Activated CD8-positive, alpha-beta memory T cell treated with anti-CD3 and anti-CD28 coated beads, Interleukin-2, amount 10 ng/mL, durations not matched to agents 7 days and 5 days (primary cell): ENCODE results near the gene NDRG2. TPM values are rescaled to one million over a fixed set of nuclear protein-coding genes. Genes with fewer than 3 reads are reported as not detected.

ENCODE experiments used
- ATAC-seq: fragments of 150-1000 bp; cut with Tn5 transposase; one replicate; pipeline ENCODE4 v1.10.0; 2021; ENCODE audit warnings: moderate library complexity
- CTCF ChIA-PET: fragments of 350-600 bp; sonication (Branson Sonifier 250); formaldehyde crosslinking; loops from one replicate; lab custom pipeline; 2021; ENCODE audit warnings: antibody characterized with exemption; lab: Charles Lee
- DNase-seq: peaks from one replicate; pipeline ENCODE4 v3.0.0-alpha.2; 2020
- H3K27ac Mint-ChIP-seq: one replicate; pipeline ENCODE4 v1.8.0; 2021; ENCODE audit warnings: mild to moderate bottlenecking, mixed read lengths
- H3K27me3 Mint-ChIP-seq: one replicate; pipeline ENCODE4 v1.8.0; 2021; ENCODE audit warnings: mixed read lengths
- H3K36me3 Mint-ChIP-seq: one replicate; pipeline ENCODE4 v1.8.0; 2021; ENCODE audit warnings: mild to moderate bottlenecking, mixed read lengths
- H3K4me1 Mint-ChIP-seq: one replicate; pipeline ENCODE4 v1.8.0; 2021; ENCODE audit warnings: mixed read lengths
- H3K4me3 Mint-ChIP-seq: one replicate; pipeline ENCODE4 v1.8.0; 2021; ENCODE audit warnings: mild to moderate bottlenecking, moderate library complexity, mixed read lengths
- H3K9me3 Mint-ChIP-seq: one replicate; pipeline ENCODE4 v1.8.0; 2022; ENCODE audit warnings: low read depth, mixed read lengths
- total RNA-seq, 2 experiments: library from RNA; stranded (reverse); gene quantifications; one replicate each; pipeline ENCODE4 v1.2.3, GENCODE V29; 2021

NDRG2 gene
- total RNA-seq, 2 experiments from 2014 or later = 2.1 to 6.9 TPM

DNA sequence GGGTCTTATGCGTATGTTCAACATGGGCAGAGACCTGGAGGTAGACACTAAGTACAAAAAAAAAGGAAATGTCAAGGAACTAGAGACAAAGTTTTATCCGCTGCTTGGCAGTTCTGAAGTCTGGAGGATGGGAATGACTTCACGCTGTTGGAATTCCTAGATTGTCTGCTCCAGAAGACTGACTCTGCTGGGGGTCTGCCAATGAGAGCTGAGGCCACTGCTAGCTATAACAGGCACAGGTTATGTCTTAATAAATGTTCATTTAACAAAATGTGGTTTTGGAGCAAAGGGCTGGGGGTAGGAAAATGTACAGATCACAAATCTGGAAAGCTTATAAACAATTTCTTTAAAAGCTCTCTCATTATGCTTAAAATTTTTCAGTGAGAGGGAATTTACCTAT is 38.6 kb upstream of the NDRG2 start:
- Mint-ChIP-seq H3K27ac (no peak overlapping the region), H3K9me3 (no peaks in the 10 kb centered on the region), H3K36me3 (no peaks in the 10 kb centered on the region), H3K4me1 (peaks cover 2% of the 10 kb centered on the region), H3K4me3 (no peak overlapping the region), H3K27me3 (peaks cover 76% of the 10 kb centered on the region)
- CTCF ChIA-PET = interaction anchor here (0.7 to 1.5 kb wide), 3 partner anchors 36 to 48 kb away, joined by 3 to 4 read pairs (median 3); no protein-coding TSS in a partner anchor
- ATAC-seq (no peak), DNase-seq (no peak)

- Mint-ChIP-seq H3K4me3 (no peak overlapping the region), H3K9me3 (no peaks in the 10 kb centered on the region), H3K27me3 (peaks cover 57% of the 10 kb centered on the region), H3K4me1 (peaks cover 5% of the 10 kb centered on the region), H3K27ac (no peak overlapping the region), H3K36me3 (no peaks in the 10 kb centered on the region)
- CTCF ChIA-PET = interaction anchor here (0.6 to 1.7 kb wide), 6 partner anchors 17 to 43 kb away, joined by 3 to 6 read pairs (median 3); no protein-coding TSS in a partner anchor
- ATAC-seq (no peak), DNase-seq (no peak)
These were observed 36.4 kb upstream of the NDRG2 start for GRCh38 chr14:21061347-21061668.

DNA sequence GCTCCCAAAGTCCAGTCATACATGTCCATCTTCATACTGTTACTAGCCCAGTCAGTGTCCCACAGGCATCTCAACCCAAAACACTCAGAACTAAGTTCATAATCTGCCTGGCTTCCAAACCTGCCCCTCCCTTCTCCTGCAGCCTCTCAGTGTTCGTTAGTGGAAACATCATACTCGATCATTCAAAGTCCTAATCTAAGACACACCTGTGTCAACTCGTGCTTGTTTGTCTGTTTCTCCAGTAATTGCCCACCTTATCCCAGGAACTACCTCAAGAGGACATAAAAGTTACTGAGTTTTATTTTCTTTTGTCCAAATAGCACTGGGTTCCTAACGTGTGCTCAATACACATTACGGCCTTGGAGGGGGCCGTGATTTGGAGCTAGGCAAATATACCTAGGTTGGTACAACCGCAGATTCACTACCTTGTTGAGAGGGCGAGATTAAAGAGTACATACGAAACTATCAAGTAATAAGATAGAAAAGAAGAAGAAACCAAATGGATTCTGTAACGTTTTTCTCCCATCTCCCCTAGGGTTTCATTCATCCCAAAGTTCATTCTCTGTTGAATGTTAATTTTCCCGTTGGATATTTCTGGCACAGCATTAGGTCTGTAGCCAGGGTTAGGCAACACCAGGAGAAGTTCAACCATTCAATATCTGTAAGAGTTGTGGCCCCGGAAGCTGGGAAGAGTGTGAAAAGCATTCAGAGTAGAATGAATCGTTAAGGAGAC is 35.9 kb upstream of the NDRG2 start:
- H3K4me3 Mint-ChIP-seq = no peak overlapping the region
- ATAC-seq = no peak
- no peak for DNase-seq
- H3K9me3 Mint-ChIP-seq = no peaks in the 10 kb centered on the region
- H3K4me1 Mint-ChIP-seq = peaks cover 5% of the 10 kb centered on the region
- peaks cover 52% of the 10 kb centered on the region for H3K27me3 Mint-ChIP-seq
- no peaks in the 10 kb centered on the region for H3K36me3 Mint-ChIP-seq
- no peak overlapping the region for H3K27ac Mint-ChIP-seq
- CTCF ChIA-PET = interaction anchor here (0.6 to 1.1 kb wide), 4 partner anchors 29 to 46 kb away, joined by 3 to 5 read pairs (median 3); no protein-coding TSS in a partner anchor

DNA sequence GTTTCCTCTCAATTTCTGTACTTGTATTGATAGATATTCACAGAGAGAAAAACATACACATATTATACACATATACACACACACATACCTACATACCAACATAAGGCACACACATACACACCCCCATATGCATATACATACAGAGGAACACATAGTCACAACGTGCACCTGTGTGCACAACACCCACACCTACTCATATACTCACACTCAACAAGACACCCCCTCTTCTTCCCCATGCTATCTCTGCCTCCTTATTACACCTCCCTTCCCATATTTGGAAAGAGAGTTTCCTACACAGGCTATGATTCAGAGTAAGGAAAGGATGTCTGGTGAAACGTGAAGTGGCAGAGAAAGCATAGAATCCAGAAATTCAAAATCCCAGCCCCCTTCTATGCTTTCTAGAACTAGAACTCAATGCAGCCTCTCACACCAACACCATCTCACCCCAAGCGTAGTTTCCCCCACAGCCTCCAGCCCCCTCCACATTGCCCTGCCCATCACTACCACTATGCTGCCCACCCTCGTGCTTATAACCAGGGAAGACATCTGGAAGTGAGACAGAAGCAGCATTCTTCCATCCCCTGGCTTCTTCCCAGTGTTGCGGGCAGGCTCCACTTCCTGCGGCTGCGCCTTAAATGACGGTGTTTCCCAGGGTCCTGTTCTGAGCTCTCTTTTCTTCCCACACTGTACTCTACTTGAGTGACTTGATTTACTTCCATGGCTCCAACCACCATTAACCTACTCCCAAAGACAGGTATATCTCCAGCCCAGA is 35.2 kb upstream of the NDRG2 start:
- H3K27me3 Mint-ChIP-seq = peaks cover 44% of the 10 kb centered on the region
- CTCF ChIA-PET = interaction anchor here (1.0 to 3.2 kb wide), 3 partner anchors 32 to 45 kb away, joined by 3 to 8 read pairs (median 5); no protein-coding TSS in a partner anchor
- H3K9me3 Mint-ChIP-seq = no peaks in the 10 kb centered on the region

DNA sequence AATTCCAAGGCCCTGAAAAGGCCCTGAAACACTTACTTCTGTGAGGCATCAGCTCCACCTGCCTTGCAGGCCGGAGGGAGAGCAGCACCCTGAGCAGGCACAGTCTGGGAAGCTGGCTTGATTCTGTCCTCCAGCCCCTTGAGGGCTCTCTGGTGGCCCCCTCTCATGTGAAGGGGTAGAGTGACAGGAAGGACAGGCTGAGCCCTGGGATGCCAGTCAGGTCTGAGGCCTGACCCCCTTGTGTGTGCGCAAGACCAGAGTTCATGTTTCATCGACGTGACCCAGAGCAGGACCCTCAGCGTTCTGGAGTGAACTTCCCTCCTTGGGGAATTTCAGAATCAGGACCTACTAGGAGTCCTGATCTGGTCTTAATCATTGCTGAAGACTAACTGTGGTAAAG is 34.0 kb upstream of the NDRG2 start:
- no peak overlapping the region for H3K4me3 Mint-ChIP-seq

More for the DNA sequence above, 35.2 kb upstream of the NDRG2 start:
- ATAC-seq = no peak
- no peak for DNase-seq
- H3K4me3 Mint-ChIP-seq = no peak overlapping the region
- H3K27ac Mint-ChIP-seq = no peak overlapping the region
- H3K4me1 Mint-ChIP-seq = peaks cover 5% of the 10 kb centered on the region
- H3K36me3 Mint-ChIP-seq = no peaks in the 10 kb centered on the region

GRCh38 chr14:21057803-21058675 is 33.2 kb upstream of the NDRG2 start, which contains the start of gene RNASE8:
TSS of gene RNASE8 (plus strand) at chr14:21057822. CDS start at chr14:21057893, 71 bp downstream.
- DNase-seq = no peak
- Mint-ChIP-seq H3K4me3 (no peak within 1 kb of the TSS), H3K36me3 (no peaks in the 10 kb centered on the region), H3K4me1 (peaks cover 10% of the 10 kb centered on the region), H3K27me3 (peaks cover 27% of the 10 kb centered on the region), H3K9me3 (no peaks in the 10 kb centered on the region), H3K27ac (no peak within 1 kb of the TSS)
- CTCF ChIA-PET = interaction anchor here (1.7 to 3.2 kb wide), 3 partner anchors 34 to 47 kb away, joined by 6 to 8 read pairs (median 6); no protein-coding TSS in a partner anchor
- peak; percentile 39 for ATAC-seq

More for the DNA sequence above, 34.0 kb upstream of the NDRG2 start:
- no peak overlapping the region for H3K27ac Mint-ChIP-seq
- no peaks in the 10 kb centered on the region for H3K36me3 Mint-ChIP-seq
- H3K27me3 Mint-ChIP-seq = peaks cover 36% of the 10 kb centered on the region
- CTCF ChIA-PET = interaction anchor here (2.2 to 3.2 kb wide), 2 partner anchors 34 to 46 kb away, joined by 6 to 8 read pairs; no protein-coding TSS in a partner anchor
- no peaks in the 10 kb centered on the region for H3K9me3 Mint-ChIP-seq
- ATAC-seq (no peak), DNase-seq (no peak)
- peaks cover 9% of the 10 kb centered on the region for H3K4me1 Mint-ChIP-seq

DNA sequence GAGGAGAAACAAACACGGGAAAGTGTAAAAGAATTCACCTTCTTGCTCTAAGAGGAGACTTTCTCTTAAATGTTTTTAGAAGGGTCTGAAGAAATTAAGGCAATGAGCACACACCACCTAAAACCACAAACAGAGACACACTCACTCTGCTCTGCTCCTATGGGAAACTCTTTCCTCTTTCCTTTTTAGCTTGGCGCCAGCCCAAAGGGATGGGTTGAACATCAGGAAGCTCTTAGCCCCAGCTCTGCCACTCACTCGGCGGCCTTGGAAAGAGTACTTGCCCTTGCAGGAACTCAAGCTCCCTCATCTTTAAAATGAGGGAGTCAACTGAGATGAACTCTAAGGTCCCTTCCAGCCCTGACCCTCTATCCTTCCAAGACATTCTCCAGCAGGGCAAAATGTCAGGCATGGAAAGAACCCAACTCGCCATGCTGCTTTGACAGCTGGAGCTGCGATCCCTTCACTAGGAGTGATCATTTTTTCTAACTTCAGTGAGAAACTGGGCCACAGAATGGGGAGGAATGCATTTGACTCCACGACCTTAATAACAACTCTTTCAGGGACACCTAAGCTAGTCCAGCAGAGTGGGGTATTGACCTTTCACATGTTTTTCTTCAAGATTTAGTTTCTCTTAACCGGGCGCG is 31.8 kb upstream of the NDRG2 start:
- CTCF ChIA-PET = interaction anchor here (0.9 to 3.2 kb wide), 6 partner anchors 9 to 48 kb away, joined by 3 to 8 read pairs (median 5); no protein-coding TSS in a partner anchor
- peaks cover 18% of the 10 kb centered on the region for H3K27me3 Mint-ChIP-seq
- no peaks in the 10 kb centered on the region for H3K36me3 Mint-ChIP-seq
- ATAC-seq (no peak), DNase-seq (no peak)
- no peaks in the 10 kb centered on the region for H3K9me3 Mint-ChIP-seq
- no peak overlapping the region for H3K27ac Mint-ChIP-seq
- H3K4me1 Mint-ChIP-seq = peaks cover 10% of the 10 kb centered on the region
- H3K4me3 Mint-ChIP-seq = no peak overlapping the region

GRCh38 chr14:21055432-21056117 is 30.7 kb upstream of the NDRG2 start:
- H3K9me3 Mint-ChIP-seq = no peaks in the 10 kb centered on the region
- H3K36me3 Mint-ChIP-seq = no peaks in the 10 kb centered on the region
- CTCF ChIA-PET = interaction anchor here (1.0 to 1.2 kb wide), 2 partner anchors 8 to 41 kb away, joined by 4 to 6 read pairs; no protein-coding TSS in a partner anchor
- no peak overlapping the region for H3K27ac Mint-ChIP-seq
- DNase-seq = no peak
- peaks cover 10% of the 10 kb centered on the region for H3K4me1 Mint-ChIP-seq
- no peak for ATAC-seq
- no peak overlapping the region for H3K4me3 Mint-ChIP-seq
- peaks cover 9% of the 10 kb centered on the region for H3K27me3 Mint-ChIP-seq

DNA sequence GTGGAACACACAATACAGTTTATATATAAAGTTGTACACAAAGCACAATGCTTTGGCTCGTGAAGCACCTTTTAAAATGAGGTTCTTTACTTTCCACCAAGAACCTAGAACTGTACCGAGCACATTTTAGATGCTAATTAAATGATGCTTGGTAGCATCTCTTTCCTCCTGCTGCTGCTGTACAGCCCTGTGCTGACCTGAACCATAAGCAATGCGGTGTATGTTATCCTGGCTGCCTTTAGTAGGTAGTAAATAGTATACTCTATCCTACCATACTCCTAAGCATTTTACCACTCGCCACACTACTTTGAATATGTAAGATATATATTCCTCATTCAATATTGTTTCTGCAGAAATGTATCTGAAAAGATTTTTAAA is 29.9 kb upstream of the NDRG2 start:
- Mint-ChIP-seq H3K27ac (no peak overlapping the region), H3K9me3 (no peaks in the 10 kb centered on the region), H3K27me3 (peaks cover 4% of the 10 kb centered on the region), H3K36me3 (no peaks in the 10 kb centered on the region), H3K4me3 (no peak overlapping the region), H3K4me1 (peaks cover 10% of the 10 kb centered on the region)
- DNase-seq (no peak), ATAC-seq (no peak)
- CTCF ChIA-PET = no interaction called here

- DNase-seq (no peak), ATAC-seq (no peak)
- Mint-ChIP-seq H3K9me3 (no peaks in the 10 kb centered on the region), H3K27ac (no peak overlapping the region), H3K36me3 (no peaks in the 10 kb centered on the region), H3K4me3 (no peak overlapping the region), H3K4me1 (peaks cover 12% of the 10 kb centered on the region), H3K27me3 (peaks cover 3% of the 10 kb centered on the region)
- CTCF ChIA-PET = interaction anchor here (0.8 to 1.5 kb wide), 3 partner anchors 14 to 50 kb away, joined by 3 to 5 read pairs (median 4); no protein-coding TSS in a partner anchor
These were observed 29.4 kb upstream of the NDRG2 start for GRCh38 chr14:21054123-21054767.
